Neutrophil (primary cell): ENCODE data around the gene TSPAN5.

Source experiments
- H3K27ac ChIP-seq: fragments of 200-600 bp; sonication (generic); 2 replicates; pipeline ENCODE4 v1.5.1; 2016; ENCODE audit warnings: mild to moderate bottlenecking, moderate library complexity
- H3K27me3 ChIP-seq: fragments of 200-600 bp; sonication (generic); 2 replicates; pipeline ENCODE4 v1.6.0; 2016; ENCODE audit warnings: mild to moderate bottlenecking
- H3K36me3 ChIP-seq: fragments of 200-600 bp; sonication (generic); 2 replicates; pipeline ENCODE4 v1.5.1; 2017
- H3K4me1 ChIP-seq, 2 experiments: fragments of 200-600 bp in 1 of 2; sonication (generic) in 1 of 2; 1 replicate in 1 of 2; 2 replicates in 1 of 2; pipeline versions ENCODE4 v1.5.1 to v1.6.1; 2013 to 2016; ENCODE audit warnings: low read depth in 1 of 2, low read length in 1 of 2, mild to moderate bottlenecking in 1 of 2, moderate library complexity in 1 of 2; ENCODE audit not compliant: control insufficient read depth in 1 of 2, insufficient read depth in 1 of 2
- H3K4me3 ChIP-seq, 2 experiments: fragments of 200-600 bp in 1 of 2; sonication (generic) in 1 of 2; 1 replicate in 1 of 2; 2 replicates in 1 of 2; pipeline ENCODE4 v1.5.1; 2013 to 2016; ENCODE audit warnings: low read depth in 1 of 2, low read length in 1 of 2, mild to moderate bottlenecking in 1 of 2, moderate library complexity in 1 of 2
- H3K9me3 ChIP-seq: fragments of 200-600 bp; sonication (generic); 2 replicates; pipeline ENCODE4 v1.5.1; 2016
- CTCF ChIP-seq: fragments of 200-600 bp; sonication (generic); IDR thresholded peaks from 2 replicates; pipeline ENCODE4 v1.5.1; 2016; ENCODE audit warnings: antibody characterized with exemption

TSPAN5 gene

DNA sequence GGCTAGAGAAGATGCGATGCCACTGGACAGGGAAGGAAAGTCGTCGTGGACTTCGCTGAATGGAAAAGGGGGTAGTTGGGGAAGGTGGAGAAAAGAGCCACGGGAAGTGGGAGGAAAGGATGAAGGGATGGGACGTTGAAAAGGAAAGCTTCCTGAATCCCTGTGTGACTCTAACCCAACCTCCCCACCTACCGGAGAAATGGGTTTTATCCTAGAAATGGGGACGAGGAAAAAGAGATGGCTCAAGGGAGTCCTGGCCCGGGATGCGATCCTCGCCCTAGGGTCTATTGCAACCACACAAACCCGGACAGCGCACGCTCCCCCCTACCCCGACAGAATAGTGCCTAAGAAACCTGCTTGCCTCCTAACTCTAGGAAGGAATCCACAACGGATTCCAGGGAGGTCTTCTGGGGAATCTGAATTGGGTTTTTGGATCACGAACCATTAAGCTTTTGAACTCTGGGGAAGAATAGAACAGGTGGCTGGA, 738 bp upstream of the TSPAN5 start:
- Histone ChIP-seq H3K9me3 (no peaks in the 10 kb centered on the region), H3K4me3 (peak overlapping the region in 1 of 2 experiments; percentile 0), H3K27me3 (peaks cover 65% of the 10 kb centered on the region), H3K36me3 (no peaks in the 10 kb centered on the region), H3K4me1 (peaks cover 17 to 19% of the 10 kb centered on the region in 2 experiments), H3K27ac (no peak overlapping the region)
- no peak for TF ChIP-seq CTCF

GRCh38 chr4:98657531-98658286, 702 bp downstream of the TSPAN5 start:
- Histone ChIP-seq H3K9me3 (no peaks in the 10 kb centered on the region), H3K4me3 (peak overlapping the region; percentile 29 to 33), H3K4me1 (peaks cover 17 to 19% of the 10 kb centered on the region in 2 experiments), H3K27me3 (peaks cover 62% of the 10 kb centered on the region), H3K36me3 (no peaks in the 10 kb centered on the region), H3K27ac (no peak overlapping the region)
- TF ChIP-seq CTCF = no peak

DNA sequence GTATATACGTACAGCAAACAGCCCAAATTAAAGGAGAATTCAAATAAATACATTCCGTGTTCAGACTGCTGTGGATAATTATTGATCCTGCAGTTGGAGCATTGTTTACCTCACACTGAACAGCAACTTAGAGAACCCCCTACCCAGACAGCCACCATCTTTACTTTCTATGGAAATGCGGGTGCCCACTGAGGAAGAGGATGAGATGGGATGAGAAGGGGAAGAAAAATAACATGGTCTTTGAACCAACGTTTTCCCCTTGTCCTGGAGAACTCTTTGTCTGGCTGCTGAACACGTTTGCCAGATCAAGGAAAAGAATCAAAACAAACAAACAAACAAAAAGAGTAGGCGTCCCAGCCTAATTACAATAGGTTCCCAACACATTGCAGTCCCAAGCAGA, 1.5 kb downstream of the TSPAN5 start:
- TF ChIP-seq CTCF = no peak
- Histone ChIP-seq H3K27ac (no peak overlapping the region), H3K4me1 (peaks cover 17 to 19% of the 10 kb centered on the region in 2 experiments)

DNA sequence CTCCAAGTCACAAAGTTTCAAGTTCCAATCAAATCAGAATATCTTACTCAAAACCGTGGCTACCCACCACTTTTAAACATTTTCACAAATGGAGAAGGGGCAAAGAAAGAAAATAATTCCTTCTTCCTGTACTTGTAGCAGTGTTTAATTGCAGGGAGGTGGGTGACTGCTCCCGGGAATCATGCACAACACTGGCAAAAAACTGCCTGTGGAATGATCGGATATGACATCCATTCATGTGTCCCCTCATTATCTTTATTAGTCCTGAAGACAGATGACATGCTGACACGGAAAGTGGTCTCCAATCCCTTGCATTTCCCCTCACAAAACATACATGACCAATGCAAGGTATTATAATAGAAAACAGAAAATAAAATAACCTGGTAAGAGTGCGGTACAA, 2.0 kb downstream of the TSPAN5 start:
- Histone ChIP-seq H3K9me3 (no peaks in the 10 kb centered on the region), H3K4me3 (no peak overlapping the region), H3K27me3 (peaks cover 61% of the 10 kb centered on the region), H3K4me1 (peaks cover 17 to 19% of the 10 kb centered on the region in 2 experiments), H3K36me3 (no peaks in the 10 kb centered on the region), H3K27ac (no peak overlapping the region)
- no peak for TF ChIP-seq CTCF

More for the DNA sequence above, 1.5 kb downstream of the TSPAN5 start:
- peaks cover 61% of the 10 kb centered on the region for H3K27me3 ChIP-seq
- H3K4me3 ChIP-seq = no peak overlapping the region
- H3K9me3 ChIP-seq = no peaks in the 10 kb centered on the region
- H3K36me3 ChIP-seq = no peaks in the 10 kb centered on the region

DNA sequence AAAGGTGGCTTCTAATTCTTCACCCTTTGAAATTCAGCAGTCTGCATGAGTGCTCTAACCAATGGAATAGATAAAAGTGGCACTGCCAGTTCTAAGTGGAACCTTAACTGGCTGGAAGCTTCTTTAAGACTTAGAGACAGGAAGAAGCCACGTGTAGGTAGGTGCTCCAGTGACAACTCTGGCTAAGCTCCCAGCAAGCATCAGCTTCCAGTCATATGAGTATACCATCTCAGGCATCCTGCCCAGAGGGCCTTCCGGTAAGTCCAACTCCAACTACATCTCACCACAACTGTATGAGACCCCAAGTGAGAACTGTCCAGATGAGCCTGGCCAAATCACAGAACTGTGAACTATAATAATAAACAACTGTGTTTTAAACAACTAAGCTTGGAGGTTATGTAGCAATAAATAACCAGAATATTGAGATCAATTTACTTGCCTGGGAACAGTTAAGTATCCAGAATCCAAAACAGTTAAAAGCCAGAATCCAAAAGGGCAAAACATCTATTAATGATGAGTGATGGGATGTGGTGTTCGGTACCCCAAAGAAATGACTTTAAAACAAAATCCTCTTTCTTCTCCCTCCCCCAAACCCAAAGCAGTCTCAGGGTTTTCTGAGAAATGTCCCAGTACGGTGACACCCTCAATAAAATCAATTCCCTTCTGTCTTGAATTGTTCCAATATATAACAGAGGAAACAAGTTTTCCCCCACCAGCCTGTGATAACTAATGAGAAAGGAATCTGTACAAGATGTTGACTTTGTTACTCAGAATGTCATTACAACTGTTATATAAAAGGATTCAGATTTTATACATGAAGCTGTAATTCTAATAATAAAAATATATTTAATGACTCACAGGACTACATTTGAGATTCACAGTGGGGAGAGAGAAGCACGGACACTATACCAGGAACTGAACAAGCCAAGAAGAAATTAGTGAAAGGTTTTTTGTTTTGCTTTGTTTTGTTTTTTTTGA, 4.2 kb downstream of the TSPAN5 start:
- Histone ChIP-seq H3K4me1 (peaks cover 17% of the 10 kb centered on the region in 2 experiments), H3K4me3 (no peak overlapping the region)

More for the DNA sequence above, 4.2 kb downstream of the TSPAN5 start:
- Histone ChIP-seq H3K36me3 (no peaks in the 10 kb centered on the region), H3K9me3 (no peaks in the 10 kb centered on the region), H3K27me3 (peaks cover 38% of the 10 kb centered on the region), H3K27ac (no peak overlapping the region)
- no peak for TF ChIP-seq CTCF
